OCI-LY1 (cell line): ENCODE measurements around the gene NUP93.

Source experiments
- EZH2 ChIP-seq: fragments of 200-600 bp; sonication (generic), shearing (Covaris generic); IDR thresholded peaks from 2 replicates; pipeline ENCODE4 v1.8.0; 2017; ENCODE audit warnings: borderline replicate concordance, mixed run types, mild to moderate bottlenecking, antibody characterized with exemption, low read length, moderate library complexity, mixed read lengths
- TF ChIP-seq, protein P1 (sequence below): fragments of 200-600 bp; sonication (generic), shearing (Covaris generic); IDR thresholded peaks from 2 replicates; pipeline ENCODE4 v1.5.1; 2017; ENCODE audit warnings: mild to moderate bottlenecking, antibody characterized with exemption, low read length, moderate library complexity, mixed read lengths

DNA sequence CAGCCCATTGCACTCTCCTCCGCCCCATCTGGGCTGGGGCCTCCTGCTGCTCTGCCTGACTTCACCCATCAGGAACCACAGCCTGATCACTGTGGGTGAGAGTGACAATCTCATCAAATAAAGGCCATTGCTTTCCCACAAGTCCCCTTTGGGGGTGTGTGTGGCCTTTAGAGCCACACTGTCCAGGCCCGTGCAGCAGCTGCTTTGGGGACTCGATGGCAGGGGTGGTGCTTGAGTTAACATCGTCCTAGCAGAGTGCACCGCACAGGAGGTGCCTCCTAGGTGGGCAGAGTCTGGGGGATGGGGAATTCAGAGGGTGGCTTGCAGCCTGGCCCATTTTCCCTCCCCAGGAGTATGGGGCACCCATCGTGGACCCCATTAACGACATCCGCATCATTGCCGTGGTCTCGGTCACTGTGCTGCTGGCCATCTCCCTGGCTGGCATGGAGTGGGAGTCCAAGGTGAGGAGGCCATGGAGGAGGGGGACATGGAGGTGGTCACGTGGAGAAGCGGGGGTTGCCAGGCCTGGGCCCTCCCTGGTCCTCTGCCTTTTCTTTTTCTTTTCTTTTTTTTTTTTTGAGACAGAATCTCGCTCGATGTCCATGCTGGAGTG is 140.5 kb downstream of the NUP93 start:
- TF ChIP-seq, protein P1, sequence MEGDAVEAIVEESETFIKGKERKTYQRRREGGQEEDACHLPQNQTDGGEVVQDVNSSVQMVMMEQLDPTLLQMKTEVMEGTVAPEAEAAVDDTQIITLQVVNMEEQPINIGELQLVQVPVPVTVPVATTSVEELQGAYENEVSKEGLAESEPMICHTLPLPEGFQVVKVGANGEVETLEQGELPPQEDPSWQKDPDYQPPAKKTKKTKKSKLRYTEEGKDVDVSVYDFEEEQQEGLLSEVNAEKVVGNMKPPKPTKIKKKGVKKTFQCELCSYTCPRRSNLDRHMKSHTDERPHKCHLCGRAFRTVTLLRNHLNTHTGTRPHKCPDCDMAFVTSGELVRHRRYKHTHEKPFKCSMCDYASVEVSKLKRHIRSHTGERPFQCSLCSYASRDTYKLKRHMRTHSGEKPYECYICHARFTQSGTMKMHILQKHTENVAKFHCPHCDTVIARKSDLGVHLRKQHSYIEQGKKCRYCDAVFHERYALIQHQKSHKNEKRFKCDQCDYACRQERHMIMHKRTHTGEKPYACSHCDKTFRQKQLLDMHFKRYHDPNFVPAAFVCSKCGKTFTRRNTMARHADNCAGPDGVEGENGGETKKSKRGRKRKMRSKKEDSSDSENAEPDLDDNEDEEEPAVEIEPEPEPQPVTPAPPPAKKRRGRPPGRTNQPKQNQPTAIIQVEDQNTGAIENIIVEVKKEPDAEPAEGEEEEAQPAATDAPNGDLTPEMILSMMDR: no peak
- no peak for TF ChIP-seq EZH2
